T-helper 1 cell treated with Interleukin-12 subunit alpha and Interleukin-12 subunit beta and Interleukin-4 antibody, amounts not matched to agents 30 μg/mL and 1 μg/mL, for 36 hours (primary cell): ENCODE data around the gene C11orf52.

Experiments used
- H3K27ac Mint-ChIP-seq: one replicate; pipeline ENCODE4 v1.8.0; 2021; ENCODE audit warnings: mild to moderate bottlenecking, mixed read lengths
- H3K27me3 Mint-ChIP-seq: one replicate; pipeline ENCODE4 v1.8.0; 2021; ENCODE audit warnings: low read depth, mixed read lengths
- H3K36me3 Mint-ChIP-seq: one replicate; pipeline ENCODE4 v1.8.0; 2021; ENCODE audit warnings: low read depth, mixed read lengths
- H3K4me1 Mint-ChIP-seq: one replicate; pipeline ENCODE4 v1.8.0; 2021; ENCODE audit warnings: low read depth, mixed read lengths
- H3K4me3 Mint-ChIP-seq: one replicate; pipeline ENCODE4 v1.8.0; 2021; ENCODE audit warnings: mild to moderate bottlenecking, moderate library complexity, mixed read lengths
- H3K9me3 Mint-ChIP-seq: one replicate; pipeline ENCODE4 v1.8.0; 2021; ENCODE audit warnings: mixed read lengths

Gene C11orf52

DNA sequence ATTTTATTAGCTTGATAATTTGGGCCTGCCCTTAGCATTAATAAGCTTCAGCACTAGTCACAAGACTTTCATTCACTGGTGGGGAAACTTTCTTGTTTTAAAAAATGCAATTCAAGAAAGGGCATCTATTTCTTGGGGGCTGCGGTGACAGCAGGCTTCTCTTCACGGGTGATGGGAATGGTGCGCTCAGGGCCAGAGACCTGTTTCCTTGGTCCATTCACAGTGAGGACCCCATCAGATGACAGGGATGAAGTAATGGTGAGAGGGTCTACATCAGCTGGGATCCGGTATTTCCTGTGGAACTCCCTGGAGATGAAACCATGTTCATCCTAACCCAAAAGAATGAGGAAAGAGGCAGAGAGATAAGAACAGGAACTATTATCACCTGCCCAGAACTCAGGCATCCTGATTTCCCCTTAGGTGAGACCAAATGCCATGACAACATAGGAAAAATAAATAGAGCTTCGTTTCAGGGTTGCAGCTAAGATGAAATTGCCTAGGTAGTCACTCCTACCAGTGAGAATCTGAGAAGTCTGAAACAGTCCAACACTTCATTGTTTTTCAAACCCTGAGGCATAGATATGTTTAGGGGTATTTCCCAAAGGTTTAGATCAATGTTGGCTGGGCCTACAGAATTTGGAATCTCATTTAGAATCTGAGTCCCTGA, 9.9 kb upstream of the C11orf52 start:
- no peaks in the 10 kb centered on the region for H3K36me3 Mint-ChIP-seq
- no peaks in the 10 kb centered on the region for H3K4me1 Mint-ChIP-seq
- H3K27me3 Mint-ChIP-seq, result peaks cover 38% of the 10 kb centered on the region
- no peaks in the 10 kb centered on the region for H3K9me3 Mint-ChIP-seq
- no peak overlapping the region for H3K4me3 Mint-ChIP-seq
- no peak overlapping the region for H3K27ac Mint-ChIP-seq

DNA sequence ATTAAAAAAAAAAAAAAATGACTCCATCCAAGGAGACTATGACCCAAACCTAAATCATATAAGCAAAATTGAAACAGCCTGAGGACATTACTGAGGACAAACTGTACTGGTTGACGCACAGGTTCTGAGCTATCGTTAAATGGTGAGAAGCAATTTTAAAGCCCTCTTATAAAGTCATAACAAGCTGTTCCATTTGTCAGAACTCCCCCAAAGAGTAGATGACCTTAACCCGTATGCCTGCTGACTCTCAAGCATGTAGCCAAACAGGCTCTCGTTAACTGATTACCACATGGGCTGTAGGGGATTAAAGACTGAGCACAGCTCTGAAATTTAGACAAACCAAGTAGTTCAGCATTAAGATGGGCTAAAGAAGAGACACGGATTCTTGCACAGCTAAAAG, 9.3 kb upstream of the C11orf52 start:
- H3K4me3 Mint-ChIP-seq, result no peak overlapping the region
- no peaks in the 10 kb centered on the region for H3K4me1 Mint-ChIP-seq
- H3K9me3 Mint-ChIP-seq, result no peaks in the 10 kb centered on the region
- H3K27ac Mint-ChIP-seq, result no peak overlapping the region
- peaks cover 42% of the 10 kb centered on the region for H3K27me3 Mint-ChIP-seq
- no peaks in the 10 kb centered on the region for H3K36me3 Mint-ChIP-seq

- Mint-ChIP-seq H3K36me3 (no peaks in the 10 kb centered on the region), H3K27me3 (peaks cover 52% of the 10 kb centered on the region), H3K4me1 (no peaks in the 10 kb centered on the region), H3K27ac (no peak overlapping the region), H3K9me3 (no peaks in the 10 kb centered on the region), H3K4me3 (no peak overlapping the region)
Observed at GRCh38 chr11:111910676-111911562, 7.8 kb upstream of the C11orf52 start.

DNA sequence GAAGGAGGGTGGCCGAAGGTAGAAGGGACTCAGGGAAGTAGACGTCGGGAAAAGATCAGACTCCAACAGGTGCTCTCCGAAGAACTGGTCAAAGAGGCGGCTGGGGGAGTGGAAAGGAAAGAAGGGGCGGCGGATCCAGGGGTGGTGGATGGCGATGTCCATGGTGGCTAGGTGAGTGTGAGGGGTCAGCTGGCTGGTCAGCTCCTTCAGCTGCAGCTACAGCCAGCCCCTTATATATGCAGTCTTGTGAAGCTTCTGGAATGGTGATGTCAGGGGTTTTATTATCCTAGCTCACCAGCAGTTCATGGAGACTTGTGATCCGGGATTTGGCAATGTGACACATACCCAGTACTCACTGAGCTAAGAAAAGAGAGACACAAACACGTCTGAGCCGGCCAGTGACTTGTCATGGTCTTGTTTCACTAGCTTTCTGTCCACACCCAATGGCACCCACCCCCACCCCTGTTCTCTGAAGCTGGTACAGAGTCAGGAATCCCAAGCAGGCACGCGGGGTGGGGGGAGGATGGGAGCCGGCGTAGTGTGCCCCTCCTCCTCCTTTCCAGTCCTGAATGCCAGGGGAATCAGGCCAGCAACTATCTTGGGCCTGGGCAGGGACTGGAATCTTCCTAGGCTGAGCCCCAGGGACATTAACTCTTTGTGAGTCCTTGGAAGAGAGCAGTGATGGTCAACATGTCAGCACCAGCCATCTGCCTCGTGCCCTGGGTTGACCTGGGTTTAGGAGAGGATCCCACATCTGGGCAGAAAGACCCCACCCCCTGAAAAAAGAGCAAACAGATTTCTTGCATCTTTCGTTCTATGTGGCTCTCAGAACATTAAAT, 6.9 kb upstream of the C11orf52 start, which contains the start of gene CRYAB:
Gene CRYAB, minus strand, starts transcription at position 208 of the 839 bp plus-strand sequence. Its CDS starts 46 bp downstream, at position 162.
- Mint-ChIP-seq H3K4me3 (no peak within 1 kb of the TSS), H3K27me3 (peaks cover 55% of the 10 kb centered on the region), H3K4me1 (no peaks in the 10 kb centered on the region), H3K36me3 (no peaks in the 10 kb centered on the region), H3K9me3 (no peaks in the 10 kb centered on the region), H3K27ac (no peak within 1 kb of the TSS)

DNA sequence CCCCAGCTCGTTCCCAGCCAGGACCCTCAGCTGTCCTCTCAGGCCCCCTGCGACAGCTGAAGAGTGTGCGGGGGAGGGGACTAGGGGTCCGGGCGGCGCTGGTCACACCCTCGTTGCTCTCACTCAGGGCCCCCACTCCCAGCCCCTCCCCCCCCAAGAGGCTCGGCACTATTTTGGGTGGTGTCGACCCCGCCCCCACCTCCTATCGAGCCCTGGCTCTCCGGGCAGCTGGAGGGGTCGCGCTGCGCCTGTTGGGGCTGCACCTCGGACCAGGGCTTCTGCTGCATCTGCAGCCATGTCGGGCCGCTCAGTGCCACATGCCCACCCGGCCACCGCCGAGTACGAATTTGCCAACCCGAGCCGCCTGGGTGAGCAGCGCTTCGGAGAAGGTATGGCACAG, 6.2 kb upstream of the C11orf52 start, which contains the start of gene HSPB2:
Gene HSPB2, plus strand, starts transcription at position 200 of the 400 bp plus-strand sequence. Its CDS starts 96 bp downstream, at position 296.
- no peaks in the 10 kb centered on the region for H3K9me3 Mint-ChIP-seq
- no peaks in the 10 kb centered on the region for H3K36me3 Mint-ChIP-seq
- no peak within 1 kb of the TSS for H3K4me3 Mint-ChIP-seq
- peaks cover 56% of the 10 kb centered on the region for H3K27me3 Mint-ChIP-seq
- no peak within 1 kb of the TSS for H3K27ac Mint-ChIP-seq
- H3K4me1 Mint-ChIP-seq, result no peaks in the 10 kb centered on the region

GRCh38 chr11:111913031-111913861, 5.5 kb upstream of the C11orf52 start:
- H3K9me3 Mint-ChIP-seq, result no peaks in the 10 kb centered on the region
- no peaks in the 10 kb centered on the region for H3K36me3 Mint-ChIP-seq
- no peak overlapping the region for H3K27ac Mint-ChIP-seq
- no peaks in the 10 kb centered on the region for H3K4me1 Mint-ChIP-seq
- H3K4me3 Mint-ChIP-seq, result no peak overlapping the region
- H3K27me3 Mint-ChIP-seq, result peaks cover 56% of the 10 kb centered on the region

- Mint-ChIP-seq H3K27me3 (peaks cover 56% of the 10 kb centered on the region), H3K4me1 (no peaks in the 10 kb centered on the region)
Observed at GRCh38 chr11:111913997-111914396, 4.7 kb upstream of the C11orf52 start.

GRCh38 chr11:111916768-111917167, 1.9 kb upstream of the C11orf52 start:
- Mint-ChIP-seq H3K9me3 (no peaks in the 10 kb centered on the region), H3K27me3 (peaks cover 48% of the 10 kb centered on the region), H3K27ac (no peak overlapping the region), H3K4me3 (no peak overlapping the region), H3K36me3 (no peaks in the 10 kb centered on the region), H3K4me1 (no peaks in the 10 kb centered on the region)

More at GRCh38 chr11:111913997-111914396, 4.7 kb upstream of the C11orf52 start:
- Mint-ChIP-seq H3K4me3 (no peak overlapping the region), H3K36me3 (no peaks in the 10 kb centered on the region), H3K9me3 (no peaks in the 10 kb centered on the region), H3K27ac (no peak overlapping the region)

GRCh38 chr11:111917312-111917711, 1.4 kb upstream of the C11orf52 start:
- Mint-ChIP-seq H3K27ac (no peak overlapping the region), H3K4me1 (no peaks in the 10 kb centered on the region), H3K36me3 (no peaks in the 10 kb centered on the region), H3K9me3 (no peaks in the 10 kb centered on the region), H3K27me3 (peaks cover 46% of the 10 kb centered on the region), H3K4me3 (no peak overlapping the region)

- peaks cover 46% of the 10 kb centered on the region for H3K27me3 Mint-ChIP-seq
- H3K9me3 Mint-ChIP-seq, result no peaks in the 10 kb centered on the region
- H3K4me3 Mint-ChIP-seq, result no peak overlapping the region
- H3K36me3 Mint-ChIP-seq, result no peaks in the 10 kb centered on the region
- no peak overlapping the region for H3K27ac Mint-ChIP-seq
- no peaks in the 10 kb centered on the region for H3K4me1 Mint-ChIP-seq
Observed at GRCh38 chr11:111917788-111918187, 925 bp upstream of the C11orf52 start.

DNA sequence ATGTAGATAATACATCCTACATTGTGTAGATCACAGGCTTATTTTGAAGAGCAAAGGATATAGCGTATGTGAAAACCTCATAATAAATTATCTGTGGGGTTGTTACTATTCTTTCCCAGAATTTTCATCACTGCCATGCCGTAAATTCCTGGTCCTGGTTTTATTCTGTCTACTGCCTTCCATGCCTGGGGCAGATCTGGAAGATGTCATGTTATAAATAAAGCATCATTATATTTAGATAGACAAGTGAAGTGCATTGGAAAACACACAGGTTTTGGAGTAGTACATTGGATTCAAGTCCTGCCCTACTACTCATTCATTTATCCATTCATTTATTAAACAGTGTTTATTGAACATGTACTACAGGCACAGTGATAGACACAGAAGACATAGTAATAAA, 2.2 kb downstream of the C11orf52 start:
- no peak overlapping the region for H3K4me3 Mint-ChIP-seq
- H3K27ac Mint-ChIP-seq, result no peak overlapping the region
- H3K36me3 Mint-ChIP-seq, result no peaks in the 10 kb centered on the region
- peaks cover 26% of the 10 kb centered on the region for H3K27me3 Mint-ChIP-seq
- H3K4me1 Mint-ChIP-seq, result peaks cover 3% of the 10 kb centered on the region
- no peaks in the 10 kb centered on the region for H3K9me3 Mint-ChIP-seq

DNA sequence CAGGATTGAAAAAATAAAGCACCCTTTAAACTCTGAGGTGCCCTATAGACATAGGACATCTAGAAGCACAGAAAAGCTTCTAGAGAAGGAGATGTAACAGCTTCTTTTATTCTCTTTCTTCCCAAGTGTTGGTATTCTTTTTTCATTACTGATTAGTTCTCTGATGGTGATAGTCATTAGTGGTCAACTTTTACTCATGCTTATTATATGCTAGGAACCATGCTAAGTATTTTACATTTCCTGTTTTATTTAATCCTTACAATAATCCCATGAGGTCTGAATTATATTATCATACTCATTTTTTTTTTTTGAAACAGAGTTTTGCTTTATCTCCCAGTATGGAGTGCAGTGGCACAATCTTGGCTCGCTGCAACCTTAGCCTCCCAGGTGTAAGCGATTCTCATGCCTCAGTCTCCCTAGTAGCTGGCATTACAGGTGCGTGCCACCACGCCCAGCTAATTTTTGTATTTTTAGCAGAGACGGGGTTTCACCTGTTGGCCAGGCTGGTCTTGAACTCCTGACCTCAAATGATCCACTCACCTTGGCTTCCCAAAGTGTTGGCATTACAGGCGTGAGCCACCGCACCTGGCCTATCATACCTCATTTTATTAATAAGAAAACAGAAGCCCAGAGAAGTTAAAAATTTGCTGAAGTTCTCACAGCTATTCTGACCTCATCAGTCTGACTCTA, 3.0 kb downstream of the C11orf52 start:
- Mint-ChIP-seq H3K4me1 (peaks cover 9% of the 10 kb centered on the region), H3K36me3 (no peaks in the 10 kb centered on the region), H3K4me3 (no peak overlapping the region), H3K9me3 (no peaks in the 10 kb centered on the region), H3K27ac (no peak overlapping the region), H3K27me3 (peaks cover 19% of the 10 kb centered on the region)

- no peaks in the 10 kb centered on the region for H3K36me3 Mint-ChIP-seq
- H3K4me3 Mint-ChIP-seq, result no peak overlapping the region
- peaks cover 15% of the 10 kb centered on the region for H3K27me3 Mint-ChIP-seq
- H3K27ac Mint-ChIP-seq, result no peak overlapping the region
- peaks cover 9% of the 10 kb centered on the region for H3K4me1 Mint-ChIP-seq
- no peaks in the 10 kb centered on the region for H3K9me3 Mint-ChIP-seq
Observed at GRCh38 chr11:111922803-111923202, 4.1 kb downstream of the C11orf52 start.
